GM23338 (cell line): ENCODE data around the gene DCAF5. TPM values are rescaled to one million over a fixed set of nuclear protein-coding genes. Genes with fewer than 3 reads are reported as not detected.

ENCODE experiments used
- ATAC-seq: fragments of 200-7000 bp; cut with Tn5 transposase; 3 replicates; pipeline ENCODE4 v1.9.1; 2020
- DNase-seq: peaks from one replicate; pipeline ENCODE4 v3.0.0-alpha.2; 2015; ENCODE audit warnings: low spot score
- H2AFZ ChIP-seq: fragments of 200-600 bp; sonication (generic); 2 replicates; pipeline ENCODE4 v1.8.0; 2016; ENCODE audit warnings: antibody characterized with exemption, mild to moderate bottlenecking, moderate library complexity
- H3F3A ChIP-seq: fragments of 200-600 bp; sonication (generic); replicated peaks from 2 replicates; pipeline ENCODE4 v1.8.0; 2017; ENCODE audit warnings: antibody characterized with exemption, mixed run types, low read depth
- H3K27ac ChIP-seq: fragments of 200-600 bp; sonication (generic); 2 replicates; pipeline ENCODE4 v1.6.1; 2016; ENCODE audit warnings: low read depth
- H3K27me3 ChIP-seq: fragments of 200-600 bp; sonication (generic); 2 replicates; pipeline ENCODE4 v1.8.0; 2016; ENCODE audit warnings: mild to moderate bottlenecking, mixed run types, moderate library complexity; ENCODE audit not compliant: insufficient read depth
- H3K36me3 ChIP-seq: fragments of 200-600 bp; sonication (generic); 2 replicates; pipeline ENCODE4 v1.8.0; 2016; ENCODE audit warnings: mild to moderate bottlenecking; ENCODE audit not compliant: insufficient read depth
- H3K4me1 ChIP-seq: fragments of 200-600 bp; sonication (generic); 2 replicates; pipeline ENCODE4 v1.8.0; 2016; ENCODE audit warnings: mild to moderate bottlenecking, moderate library complexity; ENCODE audit not compliant: insufficient read depth
- H3K4me2 ChIP-seq: fragments of 200-600 bp; sonication (generic); 2 replicates; pipeline ENCODE4 v1.7.1; 2017; ENCODE audit warnings: mixed run types
- H3K4me3 ChIP-seq: fragments of 200-600 bp; sonication (generic); 2 replicates; pipeline ENCODE4 v1.6.1; 2016; ENCODE audit warnings: mixed run types
- H3K79me2 ChIP-seq: fragments of 200-600 bp; sonication (generic); replicated peaks from 2 replicates; pipeline ENCODE4 v1.8.0; 2017; ENCODE audit warnings: mild to moderate bottlenecking; ENCODE audit not compliant: insufficient read depth
- H3K9me2 ChIP-seq: fragments of 200-600 bp; sonication (generic); 2 replicates; pipeline ENCODE4 v1.8.0; 2017; ENCODE audit not compliant: insufficient read depth
- H4K20me1 ChIP-seq: fragments of 200-600 bp; sonication (generic); replicated peaks from 2 replicates; pipeline ENCODE4 v1.8.0; 2017; ENCODE audit warnings: mild to moderate bottlenecking; ENCODE audit not compliant: insufficient read depth
- H3K27ac Mint-ChIP-seq: 2 replicates; pipeline ENCODE4 v1.8.0; 2020; ENCODE audit warnings: inconsistent platforms, mild to moderate bottlenecking, moderate library complexity, mixed read lengths
- H3K27me3 Mint-ChIP-seq: 3 replicates; pipeline ENCODE4 v1.8.0; 2022; ENCODE audit warnings: low read depth, mild to moderate bottlenecking, moderate library complexity, mixed read lengths, inconsistent platforms; ENCODE audit not compliant: insufficient read depth, poor library complexity
- H3K36me3 Mint-ChIP-seq: 3 replicates; pipeline ENCODE4 v1.8.0; 2021; ENCODE audit warnings: low read depth, mild to moderate bottlenecking, inconsistent platforms, moderate library complexity, mixed read lengths
- H3K4me1 Mint-ChIP-seq: 3 replicates; pipeline ENCODE4 v1.8.0; 2020; ENCODE audit warnings: mild to moderate bottlenecking, inconsistent platforms, mixed read lengths
- H3K4me3 Mint-ChIP-seq: 3 replicates; pipeline ENCODE4 v1.8.0; 2021; ENCODE audit warnings: moderate library complexity, mild to moderate bottlenecking, inconsistent platforms, mixed read lengths
- H3K9me3 Mint-ChIP-seq: 3 replicates; pipeline ENCODE4 v1.8.0; 2020; ENCODE audit warnings: moderate library complexity, mild to moderate bottlenecking, inconsistent platforms, mixed read lengths
- CREB1 ChIP-seq: fragments of 250-450 bp; sonication (Bioruptor Pico); IDR thresholded peaks from 2 replicates; pipeline ENCODE4 v1.5.0; 2020; ENCODE audit warnings: low read depth, mild to moderate bottlenecking, moderate library complexity
- CTCF ChIP-seq, 2 experiments: fragments of 200-600 bp in 1 of 2; sonication (generic) in 1 of 2; conservative IDR thresholded peaks; 2 replicates each; pipeline versions ENCODE4 v1.5.1 to v1.6.1; 2016 to 2017; ENCODE audit warnings: antibody characterized with exemption in 2 of 2, low read depth in 2 of 2, mild to moderate bottlenecking in 2 of 2, moderate library complexity in 1 of 2
- ETS1 ChIP-seq: IDR thresholded peaks from 2 replicates; pipeline ENCODE4 v1.6.1; 2016; ENCODE audit warnings: antibody characterized with exemption
- NANOG ChIP-seq: IDR thresholded peaks from 2 replicates; pipeline ENCODE4 v1.6.1; 2016; ENCODE audit warnings: antibody characterized with exemption, borderline replicate concordance
- ZNF114 ChIP-seq: fragments of 250-450 bp; sonication (Bioruptor Pico); IDR thresholded peaks from 2 replicates; pipeline ENCODE4 v1.5.0; 2020; ENCODE audit warnings: mild to moderate bottlenecking, moderate library complexity
- ZNF331 ChIP-seq: fragments of 250-450 bp; sonication (Bioruptor Pico); IDR thresholded peaks from 2 replicates; pipeline ENCODE4 v1.5.0; 2020; ENCODE audit warnings: low read depth, mild to moderate bottlenecking, moderate library complexity
- polyA plus RNA-seq: library from polyadenylated mRNA; unstranded; fragments of >200 nt; fragmentation: Nextera tagmentation; extraction: Ambion mirVana; gene quantifications from 2 replicates; pipeline ENCODE4 v1.2.1, GENCODE V29; 2016
- total RNA-seq: library from RNA; depleted of rRNA; stranded (reverse); fragments of >200 nt; shearing (Covaris generic); gene quantifications from 2 replicates; pipeline ENCODE4 v1.2.3, GENCODE V29; 2014
- TF ChIP-seq, protein P1 (sequence below): fragments of 250-450 bp; sonication (Bioruptor Pico); IDR thresholded peaks from 2 replicates; pipeline ENCODE4 v1.5.0; 2020; ENCODE audit warnings: mild to moderate bottlenecking, moderate library complexity
- TF ChIP-seq, protein P2 (sequence below): IDR thresholded peaks from one replicate; pipeline ENCODE4 v1.6.1; 2018; ENCODE audit warnings: antibody characterized with exemption; ENCODE audit not compliant: unreplicated experiment

The DCAF5 gene
- total and polyA plus RNA-seq, 2 experiments from 2014 or later, result 14.0 to 15.2 TPM

DNA sequence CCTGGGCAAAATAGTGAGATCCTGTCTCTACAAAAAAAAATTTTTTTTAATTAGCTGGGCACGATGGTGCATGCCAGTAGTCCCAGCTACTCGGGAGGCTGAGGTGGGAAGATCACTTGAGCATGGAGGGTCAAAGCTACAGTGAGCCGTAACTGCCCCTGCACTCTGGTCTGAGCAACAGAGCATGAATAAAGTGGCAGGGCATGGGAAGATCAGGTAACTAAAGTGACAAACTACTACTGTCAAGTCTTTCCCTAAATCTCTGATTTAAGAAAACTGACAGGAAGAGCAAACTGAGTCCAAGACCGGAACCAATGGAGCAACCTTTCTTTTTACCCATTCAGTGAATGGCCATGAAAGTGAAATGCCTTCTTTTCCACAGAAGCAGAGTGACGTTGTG is 10.8 kb downstream of the DCAF5 start (continued):
- TF ChIP-seq, protein P1, sequence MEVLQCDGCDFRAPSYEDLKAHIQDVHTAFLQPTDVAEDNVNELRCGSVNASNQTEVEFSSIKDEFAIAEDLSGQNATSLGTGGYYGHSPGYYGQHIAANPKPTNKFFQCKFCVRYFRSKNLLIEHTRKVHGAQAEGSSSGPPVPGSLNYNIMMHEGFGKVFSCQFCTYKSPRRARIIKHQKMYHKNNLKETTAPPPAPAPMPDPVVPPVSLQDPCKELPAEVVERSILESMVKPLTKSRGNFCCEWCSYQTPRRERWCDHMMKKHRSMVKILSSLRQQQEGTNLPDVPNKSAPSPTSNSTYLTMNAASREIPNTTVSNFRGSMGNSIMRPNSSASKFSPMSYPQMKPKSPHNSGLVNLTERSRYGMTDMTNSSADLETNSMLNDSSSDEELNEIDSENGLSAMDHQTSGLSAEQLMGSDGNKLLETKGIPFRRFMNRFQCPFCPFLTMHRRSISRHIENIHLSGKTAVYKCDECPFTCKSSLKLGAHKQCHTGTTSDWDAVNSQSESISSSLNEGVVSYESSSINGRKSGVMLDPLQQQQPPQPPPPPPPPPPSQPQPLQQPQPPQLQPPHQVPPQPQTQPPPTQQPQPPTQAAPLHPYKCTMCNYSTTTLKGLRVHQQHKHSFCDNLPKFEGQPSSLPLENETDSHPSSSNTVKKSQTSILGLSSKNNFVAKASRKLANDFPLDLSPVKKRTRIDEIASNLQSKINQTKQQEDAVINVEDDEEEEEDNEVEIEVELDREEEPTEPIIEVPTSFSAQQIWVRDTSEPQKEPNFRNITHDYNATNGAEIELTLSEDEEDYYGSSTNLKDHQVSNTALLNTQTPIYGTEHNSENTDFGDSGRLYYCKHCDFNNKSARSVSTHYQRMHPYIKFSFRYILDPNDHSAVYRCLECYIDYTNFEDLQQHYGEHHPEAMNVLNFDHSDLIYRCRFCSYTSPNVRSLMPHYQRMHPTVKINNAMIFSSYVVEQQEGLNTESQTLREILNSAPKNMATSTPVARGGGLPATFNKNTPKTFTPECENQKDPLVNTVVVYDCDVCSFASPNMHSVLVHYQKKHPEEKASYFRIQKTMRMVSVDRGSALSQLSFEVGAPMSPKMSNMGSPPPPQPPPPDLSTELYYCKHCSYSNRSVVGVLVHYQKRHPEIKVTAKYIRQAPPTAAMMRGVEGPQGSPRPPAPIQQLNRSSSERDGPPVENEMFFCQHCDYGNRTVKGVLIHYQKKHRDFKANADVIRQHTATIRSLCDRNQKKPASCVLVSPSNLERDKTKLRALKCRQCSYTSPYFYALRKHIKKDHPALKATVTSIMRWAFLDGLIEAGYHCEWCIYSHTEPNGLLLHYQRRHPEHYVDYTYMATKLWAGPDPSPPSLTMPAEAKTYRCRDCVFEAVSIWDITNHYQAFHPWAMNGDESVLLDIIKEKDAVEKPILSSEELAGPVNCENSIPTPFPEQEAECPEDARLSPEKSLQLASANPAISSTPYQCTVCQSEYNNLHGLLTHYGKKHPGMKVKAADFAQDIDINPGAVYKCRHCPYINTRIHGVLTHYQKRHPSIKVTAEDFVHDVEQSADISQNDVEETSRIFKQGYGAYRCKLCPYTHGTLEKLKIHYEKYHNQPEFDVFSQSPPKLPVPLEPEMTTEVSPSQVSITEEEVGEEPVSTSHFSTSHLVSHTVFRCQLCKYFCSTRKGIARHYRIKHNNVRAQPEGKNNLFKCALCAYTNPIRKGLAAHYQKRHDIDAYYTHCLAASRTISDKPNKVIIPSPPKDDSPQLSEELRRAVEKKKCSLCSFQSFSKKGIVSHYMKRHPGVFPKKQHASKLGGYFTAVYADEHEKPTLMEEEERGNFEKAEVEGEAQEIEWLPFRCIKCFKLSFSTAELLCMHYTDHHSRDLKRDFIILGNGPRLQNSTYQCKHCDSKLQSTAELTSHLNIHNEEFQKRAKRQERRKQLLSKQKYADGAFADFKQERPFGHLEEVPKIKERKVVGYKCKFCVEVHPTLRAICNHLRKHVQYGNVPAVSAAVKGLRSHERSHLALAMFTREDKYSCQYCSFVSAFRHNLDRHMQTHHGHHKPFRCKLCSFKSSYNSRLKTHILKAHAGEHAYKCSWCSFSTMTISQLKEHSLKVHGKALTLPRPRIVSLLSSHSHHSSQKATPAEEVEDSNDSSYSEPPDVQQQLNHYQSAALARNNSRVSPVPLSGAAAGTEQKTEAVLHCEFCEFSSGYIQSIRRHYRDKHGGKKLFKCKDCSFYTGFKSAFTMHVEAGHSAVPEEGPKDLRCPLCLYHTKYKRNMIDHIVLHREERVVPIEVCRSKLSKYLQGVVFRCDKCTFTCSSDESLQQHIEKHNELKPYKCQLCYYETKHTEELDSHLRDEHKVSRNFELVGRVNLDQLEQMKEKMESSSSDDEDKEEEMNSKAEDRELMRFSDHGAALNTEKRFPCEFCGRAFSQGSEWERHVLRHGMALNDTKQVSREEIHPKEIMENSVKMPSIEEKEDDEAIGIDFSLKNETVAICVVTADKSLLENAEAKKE (CRISPR knock-in tag), result no peak
- TF ChIP-seq, protein P2, sequence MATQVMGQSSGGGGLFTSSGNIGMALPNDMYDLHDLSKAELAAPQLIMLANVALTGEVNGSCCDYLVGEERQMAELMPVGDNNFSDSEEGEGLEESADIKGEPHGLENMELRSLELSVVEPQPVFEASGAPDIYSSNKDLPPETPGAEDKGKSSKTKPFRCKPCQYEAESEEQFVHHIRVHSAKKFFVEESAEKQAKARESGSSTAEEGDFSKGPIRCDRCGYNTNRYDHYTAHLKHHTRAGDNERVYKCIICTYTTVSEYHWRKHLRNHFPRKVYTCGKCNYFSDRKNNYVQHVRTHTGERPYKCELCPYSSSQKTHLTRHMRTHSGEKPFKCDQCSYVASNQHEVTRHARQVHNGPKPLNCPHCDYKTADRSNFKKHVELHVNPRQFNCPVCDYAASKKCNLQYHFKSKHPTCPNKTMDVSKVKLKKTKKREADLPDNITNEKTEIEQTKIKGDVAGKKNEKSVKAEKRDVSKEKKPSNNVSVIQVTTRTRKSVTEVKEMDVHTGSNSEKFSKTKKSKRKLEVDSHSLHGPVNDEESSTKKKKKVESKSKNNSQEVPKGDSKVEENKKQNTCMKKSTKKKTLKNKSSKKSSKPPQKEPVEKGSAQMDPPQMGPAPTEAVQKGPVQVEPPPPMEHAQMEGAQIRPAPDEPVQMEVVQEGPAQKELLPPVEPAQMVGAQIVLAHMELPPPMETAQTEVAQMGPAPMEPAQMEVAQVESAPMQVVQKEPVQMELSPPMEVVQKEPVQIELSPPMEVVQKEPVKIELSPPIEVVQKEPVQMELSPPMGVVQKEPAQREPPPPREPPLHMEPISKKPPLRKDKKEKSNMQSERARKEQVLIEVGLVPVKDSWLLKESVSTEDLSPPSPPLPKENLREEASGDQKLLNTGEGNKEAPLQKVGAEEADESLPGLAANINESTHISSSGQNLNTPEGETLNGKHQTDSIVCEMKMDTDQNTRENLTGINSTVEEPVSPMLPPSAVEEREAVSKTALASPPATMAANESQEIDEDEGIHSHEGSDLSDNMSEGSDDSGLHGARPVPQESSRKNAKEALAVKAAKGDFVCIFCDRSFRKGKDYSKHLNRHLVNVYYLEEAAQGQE, result no peak
- no peak for TF ChIP-seq ZNF331 (CRISPR knock-in tag)

DNA sequence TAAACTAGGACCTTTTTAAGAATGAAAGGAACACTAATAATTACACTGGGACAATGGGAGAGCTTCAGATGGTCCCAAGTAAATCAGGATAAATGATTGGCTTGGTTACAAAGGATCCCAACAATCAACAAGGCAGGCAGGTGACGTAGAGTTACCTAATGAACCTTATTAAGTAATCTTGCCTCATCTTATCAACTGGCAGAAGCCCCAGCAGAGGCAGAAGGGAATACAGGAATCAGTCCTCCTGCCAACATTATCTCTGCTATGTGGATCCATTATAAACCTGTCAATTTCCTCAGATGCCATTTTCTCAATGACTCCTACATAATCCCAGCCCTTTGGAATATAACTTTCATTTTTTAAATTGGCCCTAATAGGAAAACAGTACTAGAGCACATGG is 11.4 kb downstream of the DCAF5 start:
- Histone ChIP-seq H3K4me3 (no peak overlapping the region), H4K20me1 (0 out of 2 replicates have a peak, but pooled peaks cover 3% of the 10 kb centered on the region), H3K36me3 (no peaks in the 10 kb centered on the region), H3K4me1 (peaks cover 9% of the 10 kb centered on the region), H3K79me2 (peaks cover 33% of the 10 kb centered on the region), H2AFZ (no peak overlapping the region), H3K27me3 (no peaks in the 10 kb centered on the region), H3K27ac (no peak overlapping the region), H3F3A (no peaks in the 10 kb centered on the region), H3K9me2 (no peaks in the 10 kb centered on the region), H3K4me2 (no peak overlapping the region)
- Mint-ChIP-seq H3K9me3 (no peaks in the 10 kb centered on the region), H3K4me1 (peaks cover 24% of the 10 kb centered on the region), H3K27me3 (no peaks in the 10 kb centered on the region), H3K4me3 (no peak overlapping the region), H3K36me3 (no peaks in the 10 kb centered on the region), H3K27ac (no peak overlapping the region)
- no peak for DNase-seq
- no peak for ATAC-seq
- TF ChIP-seq NANOG (no peak), CREB1 (no peak), ZNF114 (CRISPR knock-in tag) (no peak), CTCF (conservative IDR thresholded peaks at IDR 0.05; ENCODE audit: low read depth in 2 of 2) (no peak), ETS1 (no peak)
- TF ChIP-seq, protein P2, result no peak
